ENCODE results near the gene LYST.

Gene LYST

GRCh38 chr1:235734335-235734734 is 132.4 kb downstream of the LYST start:
- H3K27me3 Mint-ChIP-seq (ENCODE audit: low read depth): no peaks in the 10 kb centered on the region
- TF ChIP-seq, protein P1, sequence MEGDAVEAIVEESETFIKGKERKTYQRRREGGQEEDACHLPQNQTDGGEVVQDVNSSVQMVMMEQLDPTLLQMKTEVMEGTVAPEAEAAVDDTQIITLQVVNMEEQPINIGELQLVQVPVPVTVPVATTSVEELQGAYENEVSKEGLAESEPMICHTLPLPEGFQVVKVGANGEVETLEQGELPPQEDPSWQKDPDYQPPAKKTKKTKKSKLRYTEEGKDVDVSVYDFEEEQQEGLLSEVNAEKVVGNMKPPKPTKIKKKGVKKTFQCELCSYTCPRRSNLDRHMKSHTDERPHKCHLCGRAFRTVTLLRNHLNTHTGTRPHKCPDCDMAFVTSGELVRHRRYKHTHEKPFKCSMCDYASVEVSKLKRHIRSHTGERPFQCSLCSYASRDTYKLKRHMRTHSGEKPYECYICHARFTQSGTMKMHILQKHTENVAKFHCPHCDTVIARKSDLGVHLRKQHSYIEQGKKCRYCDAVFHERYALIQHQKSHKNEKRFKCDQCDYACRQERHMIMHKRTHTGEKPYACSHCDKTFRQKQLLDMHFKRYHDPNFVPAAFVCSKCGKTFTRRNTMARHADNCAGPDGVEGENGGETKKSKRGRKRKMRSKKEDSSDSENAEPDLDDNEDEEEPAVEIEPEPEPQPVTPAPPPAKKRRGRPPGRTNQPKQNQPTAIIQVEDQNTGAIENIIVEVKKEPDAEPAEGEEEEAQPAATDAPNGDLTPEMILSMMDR (IDR thresholded peaks at IDR 0.05; ENCODE audit: unreplicated experiment in 3 of 3): no peak
- no peak overlapping the region for H3K27ac Mint-ChIP-seq
- H3K4me3 Mint-ChIP-seq: no peak overlapping the region
- no peaks in the 10 kb centered on the region for H3K4me1 Mint-ChIP-seq
- peaks cover 6% of the 10 kb centered on the region for H3K36me3 Mint-ChIP-seq (ENCODE audit: low read depth)
- H3K9me3 Mint-ChIP-seq: no peaks in the 10 kb centered on the region

DNA sequence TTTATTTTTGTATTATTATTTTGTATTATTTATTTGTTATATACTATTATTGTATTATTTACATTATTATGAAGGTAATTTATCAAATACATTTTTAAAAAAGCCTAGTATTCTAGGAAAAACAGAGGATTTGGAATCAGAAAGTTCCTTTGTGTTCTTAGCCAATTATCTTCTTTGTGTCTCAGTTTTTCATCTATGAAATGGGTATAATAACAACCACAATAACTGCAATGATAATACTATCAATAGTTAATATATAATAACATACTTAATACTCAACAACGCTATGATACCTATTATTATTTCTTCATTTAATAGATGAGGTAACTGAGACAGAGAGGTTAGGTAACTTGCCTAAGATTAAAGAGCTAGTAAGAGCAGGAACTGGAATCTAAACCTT is 136.7 kb downstream of the LYST start:
- Mint-ChIP-seq H3K27me3 (ENCODE audit: low read depth) (no peaks in the 10 kb centered on the region), H3K36me3 (ENCODE audit: low read depth) (no peaks in the 10 kb centered on the region), H3K9me3 (no peaks in the 10 kb centered on the region), H3K4me3 (no peak overlapping the region), H3K27ac (no peak overlapping the region), H3K4me1 (peaks cover 5% of the 10 kb centered on the region)
- TF ChIP-seq, protein P1 (IDR thresholded peaks at IDR 0.05; ENCODE audit: unreplicated experiment in 3 of 3): no peak

GRCh38 chr1:235726557-235726956 is 140.1 kb downstream of the LYST start:
- H3K9me3 Mint-ChIP-seq: no peaks in the 10 kb centered on the region
- TF ChIP-seq, protein P1 (IDR thresholded peaks at IDR 0.05; ENCODE audit: unreplicated experiment in 3 of 3): no peak
- H3K4me3 Mint-ChIP-seq: no peak overlapping the region
- no peaks in the 10 kb centered on the region for H3K27me3 Mint-ChIP-seq (ENCODE audit: low read depth)
- peaks cover 5% of the 10 kb centered on the region for H3K36me3 Mint-ChIP-seq (ENCODE audit: low read depth)
- no peak overlapping the region for H3K27ac Mint-ChIP-seq
- peaks cover 5% of the 10 kb centered on the region for H3K4me1 Mint-ChIP-seq

DNA sequence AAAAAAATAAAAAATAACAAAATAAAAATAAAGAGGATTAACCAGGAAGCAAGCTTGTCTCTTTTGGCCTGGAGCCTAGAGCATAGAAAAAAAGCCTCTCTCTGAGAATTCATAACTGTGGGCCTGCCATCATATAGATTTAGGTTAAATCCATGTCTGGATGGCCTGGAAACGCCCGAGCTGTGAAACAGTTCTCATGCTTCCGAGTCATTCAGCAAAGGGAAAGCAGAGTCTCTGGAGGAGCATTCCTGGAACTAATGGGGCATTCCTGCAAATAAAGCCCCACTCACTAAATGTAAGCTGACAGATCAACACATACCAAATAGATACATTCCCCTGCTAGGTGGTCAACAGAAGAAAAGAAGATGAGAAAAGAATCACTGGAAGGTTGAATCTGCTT is 141.3 kb downstream of the LYST start:
- Mint-ChIP-seq H3K9me3 (no peaks in the 10 kb centered on the region), H3K36me3 (ENCODE audit: low read depth) (peaks cover 9% of the 10 kb centered on the region), H3K4me3 (no peak overlapping the region), H3K27ac (peak overlapping the region; percentile 21 to 64 (median 56)), H3K4me1 (peaks cover 5% of the 10 kb centered on the region), H3K27me3 (ENCODE audit: low read depth) (no peaks in the 10 kb centered on the region)
- TF ChIP-seq, protein P1 (IDR thresholded peaks at IDR 0.05; ENCODE audit: unreplicated experiment in 3 of 3): no peak

- no peaks in the 10 kb centered on the region for H3K9me3 Mint-ChIP-seq
- no peaks in the 10 kb centered on the region for H3K27me3 Mint-ChIP-seq (ENCODE audit: low read depth)
- H3K27ac Mint-ChIP-seq: no peak overlapping the region
- H3K4me3 Mint-ChIP-seq: no peak overlapping the region
- TF ChIP-seq, protein P1 (IDR thresholded peaks at IDR 0.05; ENCODE audit: unreplicated experiment in 3 of 3): no peak
- H3K36me3 Mint-ChIP-seq (ENCODE audit: low read depth): peaks cover 12% of the 10 kb centered on the region
- H3K4me1 Mint-ChIP-seq: peaks cover 5% of the 10 kb centered on the region
Measured at GRCh38 chr1:235724730-235725129, 142.0 kb downstream of the LYST start.

GRCh38 chr1:235722858-235723257 is 143.8 kb downstream of the LYST start:
- H3K27me3 Mint-ChIP-seq (ENCODE audit: low read depth): no peaks in the 10 kb centered on the region
- H3K4me3 Mint-ChIP-seq: no peak overlapping the region
- H3K36me3 Mint-ChIP-seq (ENCODE audit: low read depth): peaks cover 17% of the 10 kb centered on the region
- H3K27ac Mint-ChIP-seq: no peak overlapping the region
- TF ChIP-seq, protein P1 (IDR thresholded peaks at IDR 0.05; ENCODE audit: unreplicated experiment in 3 of 3): no peak
- H3K9me3 Mint-ChIP-seq: no peaks in the 10 kb centered on the region
- peaks cover 5% of the 10 kb centered on the region for H3K4me1 Mint-ChIP-seq

Measured in nephron (organoid).